HFFc6 (cell line): ENCODE data around the gene FFAR4. TPM values are rescaled to one million over a fixed set of nuclear protein-coding genes. Genes with fewer than 3 reads are reported as not detected.
"Not testable (repeated sequence)": the region's sequence is repeated elsewhere in the genome, so short reads cannot be mapped to it uniquely, and the experiment has no call there.

ENCODE experiments used
- DNase-seq: peaks from one replicate; pipeline ENCODE4 v3.0.0-alpha.2; 2018
- H3K27ac Mint-ChIP-seq: 2 replicates; pipeline ENCODE4 v1.8.0; 2020; ENCODE audit warnings: mild to moderate bottlenecking, mixed read lengths
- H3K27me3 Mint-ChIP-seq: 2 replicates; pipeline ENCODE4 v1.8.0; 2021; ENCODE audit warnings: mild to moderate bottlenecking, moderate library complexity, mixed read lengths; ENCODE audit not compliant: insufficient read depth
- H3K36me3 Mint-ChIP-seq: 2 replicates; pipeline ENCODE4 v1.8.0; 2021; ENCODE audit warnings: low read depth, mixed read lengths
- H3K4me1 Mint-ChIP-seq: 2 replicates; pipeline ENCODE4 v1.8.0; 2020; ENCODE audit warnings: low read depth, mixed read lengths
- H3K4me3 Mint-ChIP-seq: 2 replicates; pipeline ENCODE4 v1.8.0; 2020; ENCODE audit warnings: mild to moderate bottlenecking, moderate library complexity, mixed read lengths
- H3K9me3 Mint-ChIP-seq: 2 replicates; pipeline ENCODE4 v1.8.0; 2020; ENCODE audit warnings: mild to moderate bottlenecking, mixed read lengths
- total RNA-seq, 6 experiments: library from RNA; stranded (reverse); fragmentation: NEBNext Ultra II Directional; extraction: Animal tissue kit (Norgen Biotek cat#: 25700); gene quantifications; 2 replicates in 1 of 6; 3 replicates in 5 of 6; pipeline ENCODE4 v1.2.3, GENCODE V29; 2021
- TF ChIP-seq, protein P1 (sequence below): fragments of 200-600 bp; sonication (generic); IDR thresholded peaks from 2 replicates; pipeline ENCODE4 v1.5.0; 2021; ENCODE audit warnings: antibody characterized with exemption, mild to moderate bottlenecking

FFAR4 gene
- total RNA-seq, 6 experiments from 2014 or later: not detected

DNA sequence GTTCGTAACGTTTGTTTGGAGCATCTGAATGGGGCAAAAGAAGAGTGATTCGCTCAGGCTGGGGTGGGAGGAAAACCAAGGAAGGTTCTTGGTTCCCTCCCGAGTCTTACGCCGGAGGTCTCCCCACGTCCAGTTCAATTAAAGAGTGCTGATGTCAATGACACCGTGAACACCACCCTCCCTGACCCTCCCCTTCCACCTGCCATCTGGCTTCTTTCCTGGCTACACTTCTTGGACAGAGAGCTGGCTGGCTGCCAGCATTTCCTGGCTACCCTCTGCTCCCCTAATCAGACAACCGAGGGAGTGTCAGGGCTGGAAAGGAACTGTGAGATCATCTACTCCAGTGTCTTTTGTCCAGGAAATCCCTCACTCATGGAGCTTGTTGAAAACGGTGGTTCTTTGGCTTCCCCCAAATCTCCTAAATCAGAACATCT lies 24.1 kb upstream of the FFAR4 start:
- H3K27ac Mint-ChIP-seq: no peak overlapping the region

DNA sequence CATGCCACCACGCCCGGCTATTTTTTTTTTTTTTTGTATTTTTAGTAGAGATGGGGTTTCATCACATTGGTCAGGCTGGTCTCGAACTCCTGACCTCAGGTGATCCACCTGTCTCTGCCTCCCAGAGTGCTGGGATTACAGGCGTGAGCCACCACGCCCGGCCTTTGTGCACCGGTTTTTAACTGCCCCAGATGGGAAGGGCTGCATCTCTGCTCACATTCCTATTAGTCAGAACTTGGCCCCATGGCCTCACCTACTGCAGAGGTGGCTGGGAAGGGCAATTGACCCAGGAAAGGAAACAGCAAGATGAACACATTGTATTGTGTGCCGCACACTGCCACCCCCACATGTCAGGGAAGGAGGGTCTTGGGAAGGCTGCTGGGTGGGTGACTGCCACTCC lies 19.5 kb upstream of the FFAR4 start:
- DNase-seq, H3K9me3 Mint-ChIP-seq, H3K27ac Mint-ChIP-seq, H3K36me3 Mint-ChIP-seq, H3K4me3 Mint-ChIP-seq: not testable (repeated sequence)
- Mint-ChIP-seq H3K4me1 (peaks cover 41% of the 10 kb centered on the region), H3K27me3 (peaks cover 15% of the 10 kb centered on the region)

More for the DNA sequence above, 24.1 kb upstream of the FFAR4 start:
- TF ChIP-seq, protein P1, sequence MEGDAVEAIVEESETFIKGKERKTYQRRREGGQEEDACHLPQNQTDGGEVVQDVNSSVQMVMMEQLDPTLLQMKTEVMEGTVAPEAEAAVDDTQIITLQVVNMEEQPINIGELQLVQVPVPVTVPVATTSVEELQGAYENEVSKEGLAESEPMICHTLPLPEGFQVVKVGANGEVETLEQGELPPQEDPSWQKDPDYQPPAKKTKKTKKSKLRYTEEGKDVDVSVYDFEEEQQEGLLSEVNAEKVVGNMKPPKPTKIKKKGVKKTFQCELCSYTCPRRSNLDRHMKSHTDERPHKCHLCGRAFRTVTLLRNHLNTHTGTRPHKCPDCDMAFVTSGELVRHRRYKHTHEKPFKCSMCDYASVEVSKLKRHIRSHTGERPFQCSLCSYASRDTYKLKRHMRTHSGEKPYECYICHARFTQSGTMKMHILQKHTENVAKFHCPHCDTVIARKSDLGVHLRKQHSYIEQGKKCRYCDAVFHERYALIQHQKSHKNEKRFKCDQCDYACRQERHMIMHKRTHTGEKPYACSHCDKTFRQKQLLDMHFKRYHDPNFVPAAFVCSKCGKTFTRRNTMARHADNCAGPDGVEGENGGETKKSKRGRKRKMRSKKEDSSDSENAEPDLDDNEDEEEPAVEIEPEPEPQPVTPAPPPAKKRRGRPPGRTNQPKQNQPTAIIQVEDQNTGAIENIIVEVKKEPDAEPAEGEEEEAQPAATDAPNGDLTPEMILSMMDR: peak; percentile 63
- no peak for DNase-seq
- peak overlapping the region; percentile 77 for H3K4me3 Mint-ChIP-seq
- H3K9me3 Mint-ChIP-seq: no peaks in the 10 kb centered on the region
- peaks cover 19% of the 10 kb centered on the region for H3K4me1 Mint-ChIP-seq
- no peaks in the 10 kb centered on the region for H3K36me3 Mint-ChIP-seq
- peaks cover 24% of the 10 kb centered on the region for H3K27me3 Mint-ChIP-seq

DNA sequence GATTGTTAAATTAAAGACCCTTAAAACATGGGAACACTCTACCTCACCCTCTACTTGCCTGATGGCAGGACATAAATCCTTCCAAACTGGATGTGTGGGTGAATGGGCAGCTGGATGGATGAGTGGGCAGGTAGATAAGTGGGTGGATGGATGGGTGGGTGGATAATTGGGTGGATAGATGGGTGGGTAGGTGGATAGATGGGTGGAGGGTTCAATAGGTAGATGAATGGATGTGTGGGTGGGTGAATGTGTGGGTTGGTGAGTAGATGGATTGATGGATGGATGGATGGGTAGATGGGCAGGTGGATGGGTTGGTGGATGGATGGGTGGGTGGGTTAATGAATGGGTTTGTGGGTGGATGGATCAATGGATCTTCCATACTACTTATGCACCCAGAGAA lies 18.9 kb upstream of the FFAR4 start:
- Mint-ChIP-seq H3K36me3 (no peaks in the 10 kb centered on the region), H3K4me3 (no peak overlapping the region), H3K27me3 (peaks cover 9% of the 10 kb centered on the region), H3K27ac (no peak overlapping the region; the same call in 1 of the 2 replicates), H3K4me1 (peaks cover 36% of the 10 kb centered on the region), H3K9me3 (no peaks in the 10 kb centered on the region)
- DNase-seq: no peak
- TF ChIP-seq, protein P1: no peak

DNA sequence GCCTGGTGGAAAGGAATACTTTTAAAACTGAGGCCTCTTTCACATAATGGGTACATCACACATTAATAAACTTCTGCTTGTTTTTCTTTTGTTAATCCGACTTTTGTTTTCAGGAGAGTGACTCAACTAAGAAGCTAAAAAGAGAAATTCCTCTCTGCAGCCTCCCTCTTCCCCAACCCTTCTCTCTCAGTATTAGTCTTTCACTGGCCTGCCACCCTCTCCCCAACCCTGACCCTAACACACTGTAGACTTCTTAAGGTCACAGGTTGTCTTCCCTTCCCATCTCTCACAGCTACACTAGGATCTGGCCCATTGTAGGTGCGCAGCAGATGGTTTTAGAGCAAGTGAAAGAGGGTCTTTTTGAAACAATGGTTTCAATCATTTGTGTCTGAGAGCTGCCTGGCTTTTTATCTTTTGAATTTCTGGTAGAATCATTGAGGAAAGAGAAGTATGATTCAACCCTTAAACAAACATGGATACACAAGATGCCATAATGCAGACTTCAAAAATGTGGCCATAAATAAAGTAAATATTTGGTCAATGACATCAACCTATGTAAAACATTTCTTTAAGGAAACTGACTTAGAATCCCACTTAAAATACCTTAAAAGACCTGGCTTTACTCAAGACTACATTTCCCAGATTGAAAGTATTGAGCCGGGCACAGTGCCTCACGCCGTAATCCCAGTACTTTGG lies 17.9 kb upstream of the FFAR4 start:
- peak; percentile 69 for DNase-seq

DNA sequence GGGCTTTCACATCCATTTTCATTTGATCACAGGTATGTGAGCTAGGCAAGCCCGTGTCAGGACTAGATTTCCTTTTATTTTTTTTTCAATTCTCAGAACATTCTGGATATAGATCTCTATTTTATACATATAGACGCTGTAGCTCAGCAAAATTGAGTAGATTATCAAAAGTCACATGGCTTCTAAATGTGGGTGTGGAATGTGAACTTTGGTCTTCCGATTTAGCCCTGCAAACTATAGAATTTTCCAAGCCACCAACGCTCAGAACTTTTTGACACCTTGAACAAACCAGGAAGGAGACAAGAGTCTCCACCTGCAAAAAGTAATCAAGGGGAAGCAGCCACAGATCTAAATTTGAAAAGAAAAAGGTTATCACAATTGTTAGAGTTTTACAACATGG lies 15.9 kb upstream of the FFAR4 start:
- Mint-ChIP-seq H3K36me3 (no peaks in the 10 kb centered on the region), H3K27me3 (peaks cover 3% of the 10 kb centered on the region), H3K9me3 (no peaks in the 10 kb centered on the region), H3K4me3 (no peak overlapping the region), H3K27ac (no peak overlapping the region), H3K4me1 (peaks cover 42% of the 10 kb centered on the region)
- DNase-seq: no peak
- TF ChIP-seq, protein P1: no peak

More for the DNA sequence above, 17.9 kb upstream of the FFAR4 start:
- no peaks in the 10 kb centered on the region for H3K9me3 Mint-ChIP-seq
- H3K4me1 Mint-ChIP-seq: peaks cover 32% of the 10 kb centered on the region
- peak overlapping the region; percentile 84 for H3K27ac Mint-ChIP-seq
- peak overlapping the region; percentile 67 for H3K4me3 Mint-ChIP-seq
- TF ChIP-seq, protein P1: no peak
- peaks cover 3% of the 10 kb centered on the region for H3K27me3 Mint-ChIP-seq
- no peaks in the 10 kb centered on the region for H3K36me3 Mint-ChIP-seq

DNA sequence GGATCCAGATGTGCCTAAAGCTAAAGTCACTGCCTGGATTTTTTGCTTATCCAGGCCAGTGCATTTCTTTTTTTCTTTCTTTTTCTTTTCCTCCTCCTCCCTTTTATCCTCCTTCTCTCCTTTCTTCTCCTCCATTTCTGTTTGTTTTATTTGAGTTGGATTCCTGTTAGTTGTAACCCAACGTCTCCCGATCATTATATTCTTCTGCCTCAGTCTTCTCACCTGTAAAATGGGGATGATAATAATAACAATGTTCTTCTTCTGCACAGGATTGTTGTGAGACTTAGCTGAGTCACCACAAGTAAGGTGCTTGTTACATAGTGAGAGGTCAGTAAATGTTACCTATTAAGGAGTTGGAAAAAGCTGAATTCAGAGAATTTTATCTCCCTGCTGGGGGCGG lies 13.7 kb upstream of the FFAR4 start:
- no peak overlapping the region for H3K27ac Mint-ChIP-seq

More for the DNA sequence above, 13.7 kb upstream of the FFAR4 start:
- TF ChIP-seq, protein P1: no peak; the same call in 1 of the 2 replicates
- Mint-ChIP-seq H3K4me1 (peaks cover 29% of the 10 kb centered on the region), H3K27me3 (peaks cover 7% of the 10 kb centered on the region), H3K36me3 (no peaks in the 10 kb centered on the region), H3K4me3 (no peak overlapping the region), H3K9me3 (no peaks in the 10 kb centered on the region)
- no peak for DNase-seq
